Gastroesophageal sphincter (tissue), 3 donors: ENCODE results near the gene ACYP1.

ENCODE experiments used
- CTCF ChIP-seq, 4 experiments: fragments of 200-600 bp in 2 of 4; fragments of 450-650 bp in 2 of 4; sonication (generic) in 1 of 4; IDR thresholded peaks; one replicate each; pipeline ENCODE4 v1.5.1; 2017 to 2019; ENCODE audit warnings: antibody characterized with exemption in 4 of 4, mild to moderate bottlenecking in 2 of 4, moderate library complexity in 2 of 4
- EP300 ChIP-seq: sonication (generic); formaldehyde crosslinking; IDR thresholded peaks from one replicate; pipeline ENCODE4 v1.6.1; 2017; ENCODE audit warnings: antibody characterized with exemption, mild to moderate bottlenecking
- POLR2A ChIP-seq, 2 donors: fragments of 450-650 bp; IDR thresholded peaks; one replicate each; pipeline ENCODE4 v1.6.1; 2017; ENCODE audit warnings: antibody characterized with exemption in 2 of 2, mild to moderate bottlenecking in 2 of 2, moderate library complexity in 1 of 2
- POLR2AphosphoS5 ChIP-seq: sonication (generic); formaldehyde crosslinking; IDR thresholded peaks from one replicate; pipeline ENCODE4 v1.6.1; 2017; ENCODE audit warnings: antibody characterized with exemption

- TF ChIP-seq POLR2AphosphoS5 (no peak), CTCF (IDR thresholded peaks at IDR 0.05) (no peak), POLR2A (IDR thresholded peaks at IDR 0.05) (no peak), EP300 (no peak)
Measured at GRCh38 chr14:75005357-75005756, 58.5 kb downstream of the ACYP1 start.
